ENCODE data around the gene CLIP2.
A peak's percentile ranks its signal among the peaks of the same experiment; 100 is the strongest.

CLIP2 gene

GRCh38 chr7:74454925-74455288 lies 165.7 kb downstream of the CLIP2 start:
- no peaks in the 10 kb centered on the region for H3K9me3 ChIP-seq
- DNase-seq = no peak
- TF ChIP-seq CTCF (IDR thresholded peaks at IDR 0.05; ENCODE audit: low read depth, low read length) = no peak
- no peaks in the 10 kb centered on the region; the same call in 1 of the 2 replicates for H3K4me1 ChIP-seq
- peak overlapping the region; percentile 71 for H3K4me3 ChIP-seq (ENCODE audit: low read depth, low read length)
- no peaks in the 10 kb centered on the region for H3K27me3 ChIP-seq
- H3K36me3 ChIP-seq = no peaks in the 10 kb centered on the region; the same call in 1 of the 2 replicates

- H3K4me3 ChIP-seq (ENCODE audit: low read depth, low read length) = peak overlapping the region; percentile 71
- no peak for TF ChIP-seq CTCF (IDR thresholded peaks at IDR 0.05; ENCODE audit: low read depth, low read length)
- H3K9me3 ChIP-seq = no peaks in the 10 kb centered on the region
- no peaks in the 10 kb centered on the region for H3K27me3 ChIP-seq
- no peaks in the 10 kb centered on the region; the same call in 1 of the 2 replicates for H3K4me1 ChIP-seq
- H3K36me3 ChIP-seq = no peaks in the 10 kb centered on the region; the same call in 1 of the 2 replicates
- DNase-seq = no peak
Measured at GRCh38 chr7:74455291-74455804, 166.1 kb downstream of the CLIP2 start.
